Natural killer cell (primary cell): Measurements from ENCODE around the gene PKM. TPM values are rescaled to one million over a fixed set of nuclear protein-coding genes. Genes with fewer than 3 reads are reported as not detected.

ENCODE experiments used
- ATAC-seq, 3 donors: fragments of 150-1000 bp in 2 of 3; fragments of 200-7000 bp in 1 of 3; cut with Tn5 transposase; 1 replicate in 1 of 3; 2 replicates in 2 of 3; pipeline ENCODE4 v1.10.0; 2021; ENCODE audit warnings: mild to moderate bottlenecking in 2 of 3, moderate library complexity in 2 of 3
- DNase-seq, 2 donors: peaks; one replicate each; pipeline versions ENCODE4 v3.0.0 to v3.0.0-alpha.2; 2013 to 2021; ENCODE audit warnings: mixed read lengths in 1 of 2
- H3K27ac ChIP-seq: one replicate; pipeline ENCODE4 v1.5.1; 2013; ENCODE audit warnings: mild to moderate bottlenecking, low read length
- H3K27me3 ChIP-seq: one replicate; pipeline ENCODE4 v1.6.1; 2013; ENCODE audit warnings: low read length; ENCODE audit not compliant: control insufficient read depth, insufficient read depth
- H3K36me3 ChIP-seq: one replicate; pipeline ENCODE4 v1.6.1; 2013; ENCODE audit warnings: low read length; ENCODE audit not compliant: control insufficient read depth, insufficient read depth
- H3K4me1 ChIP-seq: one replicate; pipeline ENCODE4 v1.6.1; 2013; ENCODE audit warnings: low read length; ENCODE audit not compliant: control insufficient read depth, insufficient read depth
- H3K4me3 ChIP-seq: one replicate; pipeline ENCODE4 v1.5.1; 2013; ENCODE audit warnings: low read length
- H3K9me3 ChIP-seq: one replicate; pipeline ENCODE4 v1.6.1; 2013; ENCODE audit warnings: low read length; ENCODE audit not compliant: control insufficient read depth, insufficient read depth
- H3K27ac Mint-ChIP-seq, 2 donors: one replicate each; pipeline ENCODE4 v1.8.0; 2022; ENCODE audit warnings: mild to moderate bottlenecking in 2 of 2, mixed read lengths in 2 of 2, moderate library complexity in 1 of 2
- H3K27me3 Mint-ChIP-seq, 2 donors: one replicate each; pipeline ENCODE4 v1.8.0; 2022; ENCODE audit warnings: low read depth in 2 of 2, mixed read lengths in 2 of 2
- H3K36me3 Mint-ChIP-seq: one replicate; pipeline ENCODE4 v1.8.0; 2022; ENCODE audit warnings: mixed read lengths
- H3K4me1 Mint-ChIP-seq, 2 donors: one replicate each; pipeline ENCODE4 v1.8.0; 2022; ENCODE audit warnings: mixed read lengths in 2 of 2
- H3K4me3 Mint-ChIP-seq: one replicate; pipeline ENCODE4 v1.8.0; 2022; ENCODE audit warnings: mild to moderate bottlenecking, moderate library complexity, mixed read lengths
- H3K9me3 Mint-ChIP-seq, 2 donors: one replicate each; pipeline ENCODE4 v1.8.0; 2022; ENCODE audit warnings: mixed read lengths in 2 of 2
- CTCF ChIP-seq: fragments of 200-600 bp; IDR thresholded peaks from one replicate; pipeline ENCODE4 v1.8.0; 2022; ENCODE audit warnings: antibody characterized with exemption
- WGBS: methylation state at CpG from one replicate; pipeline ENCODE4 v1.1.7; 2013; ENCODE audit warnings: missing lambda C conversion rate; ENCODE audit not compliant: insufficient coverage; 5-methylcytosine and 5-hydroxymethylcytosine counted together
- intact Hi-C: fragments of 100-400 bp; cut with micrococcal nuclease; formaldehyde crosslinking; loops from one replicate; pipeline ENCODE4 v1.14.2; 2022
- total RNA-seq, 4 donors: library from RNA; stranded (reverse); fragments of 120-200 nt in 1 of 4; gene quantifications; one replicate each; pipeline versions ENCODE4 v1.2.3 to v1.2.4, GENCODE V29; 2013 to 2022

The PKM gene
- total RNA-seq, 3 donors from 2014 or later (not counting 1 experiment from before 2014, with no cell fraction given): 121 to 180 (median 155) TPM

- intact Hi-C loops: no loop called here
- Mint-ChIP-seq H3K9me3 (no peaks in the 10 kb centered on the region), H3K4me1 (no peaks in the 10 kb centered on the region), H3K36me3 (no peaks in the 10 kb centered on the region), H3K4me3 (no peak overlapping the region), H3K27ac (no peak overlapping the region), H3K27me3 (peaks cover 24 to 25% of the 10 kb centered on the region in 2 donors)
- Histone ChIP-seq H3K36me3 (no peaks in the 10 kb centered on the region), H3K27me3 (peaks cover 4% of the 10 kb centered on the region), H3K27ac (no peak overlapping the region), H3K4me1 (no peaks in the 10 kb centered on the region), H3K9me3 (no peaks in the 10 kb centered on the region), H3K4me3 (no peak overlapping the region)
- ATAC-seq: no peak
- no peak for DNase-seq
- 91% methylated on average over 16 of the region's 16 CpGs for WGBS
- no peak for TF ChIP-seq CTCF
Measured at GRCh38 chr15:72179950-72180581, 50.9 kb downstream of the PKM start.

GRCh38 chr15:72178976-72179585, 51.9 kb downstream of the PKM start:
- no peaks in the 10 kb centered on the region for H3K36me3 ChIP-seq
- H3K36me3 Mint-ChIP-seq: no peaks in the 10 kb centered on the region
- no peaks in the 10 kb centered on the region for H3K27me3 ChIP-seq
- no peak for ATAC-seq
- H3K27ac Mint-ChIP-seq: no peak overlapping the region
- H3K27ac ChIP-seq: no peak overlapping the region
- H3K4me1 ChIP-seq: no peaks in the 10 kb centered on the region
- intact Hi-C loops: no loop called here
- H3K4me1 Mint-ChIP-seq: no peaks in the 10 kb centered on the region
- H3K9me3 ChIP-seq: no peaks in the 10 kb centered on the region
- no peak for DNase-seq
- WGBS: 84% methylated on average over 8 of the region's 13 CpGs
- TF ChIP-seq CTCF: no peak
- peaks cover 20% of the 10 kb centered on the region in 2 donors for H3K27me3 Mint-ChIP-seq
- H3K4me3 Mint-ChIP-seq: no peak overlapping the region
- no peaks in the 10 kb centered on the region for H3K9me3 Mint-ChIP-seq
- H3K4me3 ChIP-seq: no peak overlapping the region

- peaks cover 8 to 12% of the 10 kb centered on the region in 2 donors for H3K27me3 Mint-ChIP-seq
- Histone ChIP-seq H3K4me3 (no peak overlapping the region), H3K27ac (no peak overlapping the region), H3K36me3 (no peaks in the 10 kb centered on the region), H3K4me1 (no peaks in the 10 kb centered on the region), H3K27me3 (no peaks in the 10 kb centered on the region), H3K9me3 (no peaks in the 10 kb centered on the region)
- DNase-seq (no peak), ATAC-seq (no peak)
- H3K9me3 Mint-ChIP-seq: no peaks in the 10 kb centered on the region
- TF ChIP-seq CTCF: no peak
- intact Hi-C loops: no loop called here
- 100% methylated on average over 2 of the region's 3 CpGs for WGBS
- H3K27ac Mint-ChIP-seq: no peak overlapping the region
- H3K4me1 Mint-ChIP-seq: no peaks in the 10 kb centered on the region
- no peaks in the 10 kb centered on the region for H3K36me3 Mint-ChIP-seq
- H3K4me3 Mint-ChIP-seq: no peak overlapping the region
Measured at GRCh38 chr15:72176743-72177142, 54.2 kb downstream of the PKM start.

- Mint-ChIP-seq H3K27ac (no peak overlapping the region), H3K4me1 (no peaks in the 10 kb centered on the region), H3K27me3 (peaks cover 6 to 8% of the 10 kb centered on the region in 2 donors), H3K9me3 (no peaks in the 10 kb centered on the region), H3K4me3 (no peak overlapping the region), H3K36me3 (no peaks in the 10 kb centered on the region)
- H3K27ac ChIP-seq: no peak overlapping the region
- TF ChIP-seq CTCF: no peak
- intact Hi-C loops: no loop called here
- no peak for ATAC-seq
- H3K36me3 ChIP-seq: no peaks in the 10 kb centered on the region
- WGBS: 86% methylated on average over 6 of the region's 6 CpGs
- DNase-seq: no peak
- no peaks in the 10 kb centered on the region for H3K9me3 ChIP-seq
- H3K4me3 ChIP-seq: no peak overlapping the region
- H3K27me3 ChIP-seq: no peaks in the 10 kb centered on the region
- H3K4me1 ChIP-seq: no peaks in the 10 kb centered on the region
Measured at GRCh38 chr15:72176159-72176558, 54.8 kb downstream of the PKM start.
